CD4-positive, alpha-beta T cell treated with Interleukin-21 for 1 hour (primary cell): ENCODE data around the gene LIPJ.

Experiments
- DNase-seq: peaks from one replicate; pipeline ENCODE4 v3.0.0-alpha.2; 2020

LIPJ gene

GRCh38 chr10:88586462-88586861 lies at the start of gene LIPJ:
LIPJ (plus strand) TSS chr10:88586762; CDS start chr10:88590688, 3,926 bp downstream.
- no peak for DNase-seq

GRCh38 chr10:88537322-88537721 lies 49.2 kb upstream of the LIPJ start:
- no peak for DNase-seq

- DNase-seq: no peak
These were observed 48.5 kb upstream of the LIPJ start for GRCh38 chr10:88538048-88538447.

GRCh38 chr10:88540351-88540750 lies 46.2 kb upstream of the LIPJ start:
- DNase-seq: no peak

- DNase-seq: no peak
These were observed 45.4 kb upstream of the LIPJ start for GRCh38 chr10:88541116-88541626.

GRCh38 chr10:88542522-88542921 lies 44.0 kb upstream of the LIPJ start:
- DNase-seq: no peak

- DNase-seq: no peak
These were observed 42.3 kb upstream of the LIPJ start for GRCh38 chr10:88544140-88544870.

- no peak for DNase-seq
These were observed 41.2 kb upstream of the LIPJ start for GRCh38 chr10:88545359-88545758.

- no peak for DNase-seq
These were observed 40.1 kb upstream of the LIPJ start for GRCh38 chr10:88546497-88546896.

- DNase-seq: no peak
These were observed 35.3 kb upstream of the LIPJ start for GRCh38 chr10:88551246-88551645.

GRCh38 chr10:88553116-88553752 lies 33.3 kb upstream of the LIPJ start:
- DNase-seq: peak; percentile 62

GRCh38 chr10:88555190-88555908 lies 31.2 kb upstream of the LIPJ start:
- no peak for DNase-seq

GRCh38 chr10:88557256-88557655 lies 29.3 kb upstream of the LIPJ start:
- no peak for DNase-seq

- DNase-seq: no peak
These were observed 28.9 kb upstream of the LIPJ start for GRCh38 chr10:88557658-88558057.

- no peak for DNase-seq
These were observed 24.4 kb upstream of the LIPJ start for GRCh38 chr10:88562152-88562551.

- peak; percentile 19 for DNase-seq
These were observed 21.5 kb upstream of the LIPJ start for GRCh38 chr10:88565072-88565471.

GRCh38 chr10:88582411-88582805 lies 4.2 kb upstream of the LIPJ start:
- DNase-seq: no peak

GRCh38 chr10:88582806-88583583 lies 3.6 kb upstream of the LIPJ start, which contains the start of gene RNLS:
RNLS (minus strand) TSS chr10:88583318.
- peak; percentile 74 for DNase-seq

- DNase-seq: no peak
These were observed 3.0 kb upstream of the LIPJ start for GRCh38 chr10:88583584-88583957.

- no peak for DNase-seq
These were observed 5.8 kb downstream of the LIPJ start for GRCh38 chr10:88592381-88592780.

- no peak for DNase-seq
These were observed 6.3 kb downstream of the LIPJ start for GRCh38 chr10:88592906-88593305.

- no peak for DNase-seq
These were observed 7.9 kb downstream of the LIPJ start for GRCh38 chr10:88594482-88594881.

GRCh38 chr10:88598055-88598454 lies 11.5 kb downstream of the LIPJ start:
- DNase-seq: no peak
